Measurements from ENCODE around the gene ARMS2. TPM values are rescaled to one million over a fixed set of nuclear protein-coding genes. Genes with fewer than 3 reads are reported as not detected.

ARMS2 gene
- polyA plus RNA-seq, 1 of the 3 experiments (the other 2 are of a cell fraction): not detected

GRCh38 chr10:122503012-122503411, 48.6 kb downstream of the ARMS2 start:
- Histone ChIP-seq H3K36me3 (replicated peaks in 1 of 2; ENCODE audit: control insufficient read depth in 1 of 2, insufficient read depth in 2 of 2, low read length in 1 of 2) (peaks cover 4 to 16% of the 10 kb centered on the region in 2 experiments), H3K27me3 (ENCODE audit: insufficient read depth) (no peaks in the 10 kb centered on the region), H3K9me2 (no peaks in the 10 kb centered on the region), H3K27ac (ENCODE audit: low read depth in 2 of 2, low read length in 1 of 2) (peak overlapping the region in 1 of 2 experiments; percentile 74; a peak in 2 of 4 replicates), H3K9me3 (no peaks in the 10 kb centered on the region), H3K4me3 (ENCODE audit: low read depth in 2 of 2, low read length in 1 of 2) (no peak overlapping the region), H3K9ac (no peak overlapping the region), H2AFZ (ENCODE audit: low read depth) (no peak overlapping the region), H4K20me1 (ENCODE audit: insufficient read depth) (no peaks in the 10 kb centered on the region), H3F3A (replicated peaks; ENCODE audit: insufficient read depth) (no peaks in the 10 kb centered on the region), H3K79me2 (ENCODE audit: insufficient read depth) (peaks cover 12% of the 10 kb centered on the region; the same call in 1 of the 2 replicates), H3K4me2 (no peak overlapping the region), H3K4me1 (ENCODE audit: control insufficient read depth in 1 of 2, insufficient read depth in 2 of 2, low read depth in 1 of 2, low read length in 1 of 2) (peaks cover 12 to 17% of the 10 kb centered on the region in 2 experiments; a peak in 3 of 4 replicates)
- DNase-seq: no peak
- TF ChIP-seq RXRA (IDR thresholded peaks at IDR 0.05; ENCODE audit: borderline replicate concordance, low read depth): no peak
- no peak for TF ChIP-seq ZBTB33 (IDR thresholded peaks at IDR 0.05; ENCODE audit: borderline replicate concordance, low read depth)
- TF ChIP-seq MXI1 (IDR thresholded peaks at IDR 0.05; ENCODE audit: low read depth, low read length): no peak
- TF ChIP-seq CTCF (IDR thresholded peaks at IDR 0.05): no peak
- TF ChIP-seq MAX (IDR thresholded peaks at IDR 0.05; ENCODE audit: low read depth): no peak
- TF ChIP-seq RCOR1 (IDR thresholded peaks at IDR 0.05; ENCODE audit: low read length): no peak
- TF ChIP-seq POLR2AphosphoS5 (IDR thresholded peaks at IDR 0.05; ENCODE audit: low read depth, low read length): no peak
- no peak for TF ChIP-seq CHD2 (IDR thresholded peaks at IDR 0.05; ENCODE audit: low read length, partially characterized antibody)
- TF ChIP-seq SMC3 (IDR thresholded peaks at IDR 0.05; ENCODE audit: low read depth, low read length): no peak
- no peak for TF ChIP-seq FOXM1 (IDR thresholded peaks at IDR 0.05; ENCODE audit: low read depth)
- no peak for TF ChIP-seq YY1 (IDR thresholded peaks at IDR 0.05; ENCODE audit: low read depth)
- TF ChIP-seq RFX5 (IDR thresholded peaks at IDR 0.05; ENCODE audit: low read length): no peak
- no peak for TF ChIP-seq EP300 (IDR thresholded peaks at IDR 0.05; ENCODE audit: borderline replicate concordance in 1 of 2, low read depth in 1 of 2, low read length in 1 of 2)
- TF ChIP-seq TCF12 (IDR thresholded peaks at IDR 0.05): no peak
- no peak for TF ChIP-seq FOSL2 (IDR thresholded peaks at IDR 0.05; ENCODE audit: borderline replicate concordance, low read depth)
- no peak for TF ChIP-seq USF1 (IDR thresholded peaks at IDR 0.05; ENCODE audit: borderline replicate concordance, low read depth)
- TF ChIP-seq GATA2 (CRISPR knock-in tag; IDR thresholded peaks at IDR 0.05): no peak
- CTCF ChIA-PET: interaction anchor here (1.2 to 2.1 kb wide), 5 partner anchors 14 to 68 kb away, joined by 3 to 11 read pairs (median 3); no protein-coding TSS in a partner anchor
- POLR2A ChIA-PET: no interaction called here
- 67% methylated on average over 8 of the region's 13 CpGs for WGBS (ENCODE audit: low lambda C conversion rate)
